T-cell (primary cell): ENCODE data around the gene ROR2. TPM values are rescaled to one million over a fixed set of nuclear protein-coding genes. Genes with fewer than 3 reads are reported as not detected.

Source experiments
- ATAC-seq, 4 experiments: fragments of 200-7000 bp in 3 of 4; fragments of 150-1000 bp in 1 of 4; cut with Tn5 transposase; replicated peaks in 1 of 4; 1 replicate in 3 of 4; 2 replicates in 1 of 4; pipeline ENCODE4 v1.10.0; 2021; ENCODE audit warnings: moderate library complexity in 3 of 4, mild to moderate bottlenecking in 2 of 4, moderate number of reproducible peaks in 1 of 4
- CTCF ChIA-PET, 2 donors: fragments of 300-600 bp; sonication (Branson Sonifier 250); formaldehyde crosslinking; loops; one replicate each; lab custom pipeline; 2022; ENCODE audit warnings: antibody characterized with exemption in 2 of 2; lab: Charles Lee
- POLR2A ChIA-PET, 2 donors: fragments of 300-600 bp; sonication (Branson Sonifier 250); formaldehyde crosslinking; loops; one replicate each; lab custom pipeline; 2022; ENCODE audit warnings: antibody characterized with exemption in 2 of 2; lab: Charles Lee
- DNase-seq, 35 experiments: peaks; one replicate each; pipeline versions ENCODE4 v3.0.0 to v3.0.0-alpha.2; 2013 to 2023
- H3K27ac ChIP-seq: one replicate; pipeline ENCODE4 v1.5.1; 2013; ENCODE audit warnings: low read length
- H3K27me3 ChIP-seq, 2 experiments: replicated peaks in 1 of 2; 1 replicate in 1 of 2; 2 replicates in 1 of 2; pipeline versions ENCODE4 v1.6.1 to v1.7.0; 2013; ENCODE audit warnings: low read length in 1 of 2, mixed read lengths in 1 of 2; ENCODE audit not compliant: control insufficient read depth in 2 of 2, insufficient read depth in 2 of 2; ENCODE audit errors: extremely low read depth in 1 of 2
- H3K36me3 ChIP-seq, 2 donors: 1 replicate in 1 of 2; 2 replicates in 1 of 2; pipeline versions ENCODE4 v1.6.1 to v1.7.0; 2013; ENCODE audit warnings: low read length in 1 of 2; ENCODE audit not compliant: control insufficient read depth in 2 of 2, insufficient read depth in 1 of 2; ENCODE audit errors: extremely low read depth in 1 of 2
- H3K4me1 ChIP-seq, 2 experiments: 1 replicate in 1 of 2; 2 replicates in 1 of 2; pipeline versions ENCODE4 v1.6.1 to v1.7.0; 2013; ENCODE audit warnings: low read length in 2 of 2, mixed read lengths in 1 of 2; ENCODE audit not compliant: insufficient read depth in 2 of 2, control insufficient read depth in 1 of 2; ENCODE audit errors: extremely low read depth in 1 of 2
- H3K4me3 ChIP-seq, 2 donors: 1 replicate in 1 of 2; 2 replicates in 1 of 2; pipeline versions ENCODE4 v1.5.1 to v1.7.0; 2013; ENCODE audit warnings: mild to moderate bottlenecking in 2 of 2, low read length in 1 of 2, moderate library complexity in 1 of 2; ENCODE audit not compliant: control insufficient read depth in 1 of 2; ENCODE audit errors: extremely low read depth in 1 of 2
- H3K9me3 ChIP-seq: 2 replicates; pipeline ENCODE4 v1.7.0; 2013
- H3K27ac Mint-ChIP-seq, 2 donors: one replicate each; pipeline ENCODE4 v1.8.0; 2020 to 2021; ENCODE audit warnings: mild to moderate bottlenecking in 2 of 2, mixed read lengths in 2 of 2
- H3K27me3 Mint-ChIP-seq, 2 donors: one replicate each; pipeline ENCODE4 v1.8.0; 2021 to 2022; ENCODE audit warnings: mixed read lengths in 2 of 2
- H3K36me3 Mint-ChIP-seq: one replicate; pipeline ENCODE4 v1.8.0; 2021; ENCODE audit warnings: mixed read lengths
- H3K4me1 Mint-ChIP-seq, 3 donors: one replicate each; pipeline ENCODE4 v1.8.0; 2020 to 2022; ENCODE audit warnings: mixed read lengths in 3 of 3, mild to moderate bottlenecking in 1 of 3
- H3K4me3 Mint-ChIP-seq, 3 donors: one replicate each; pipeline ENCODE4 v1.8.0; 2020 to 2022; ENCODE audit warnings: mild to moderate bottlenecking in 3 of 3, mixed read lengths in 3 of 3, moderate library complexity in 3 of 3
- H3K9me3 Mint-ChIP-seq, 3 donors: one replicate each; pipeline ENCODE4 v1.8.0; 2020 to 2022; ENCODE audit warnings: mixed read lengths in 3 of 3
- WGBS: methylation state at CpG from one replicate; pipeline ENCODE4 v1.1.5; 2013; ENCODE audit warnings: missing lambda C conversion rate; ENCODE audit not compliant: insufficient coverage; 5-methylcytosine and 5-hydroxymethylcytosine counted together
- total RNA-seq, 35 experiments: library from RNA in 6 of 35; stranded (reverse) in 6 of 35; fragments of 120-200 nt in 1 of 35; gene quantifications; one replicate each; pipeline versions ENCODE4 v1.2.1 to v1.2.4 and lab custom pipeline; 2013 to 2026

ROR2 gene
- total RNA-seq, 5 donors from 2014 or later (not counting 1 experiment from before 2014, with no cell fraction given), result 0.07 to 0.28 (median 0.15) TPM; not detected in 1

DNA sequence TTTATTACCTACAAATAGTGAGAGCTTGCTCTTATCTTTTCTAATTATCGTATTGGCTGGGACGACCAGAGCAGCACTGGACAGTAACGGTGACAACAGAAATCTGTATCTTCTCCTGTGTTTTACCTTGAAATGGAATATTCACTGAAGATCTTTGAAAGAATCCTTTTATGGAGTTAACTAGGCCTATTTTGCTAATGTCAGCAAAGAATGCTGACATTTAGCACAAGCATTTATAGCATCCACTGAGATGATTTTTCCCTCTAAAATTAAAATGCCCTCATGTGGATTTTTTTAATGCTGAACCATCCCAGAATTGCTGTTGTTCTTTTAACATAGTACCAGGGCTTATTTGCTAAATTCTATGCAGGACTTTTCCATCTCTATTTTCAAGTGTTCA lies 59.4 kb downstream of the ROR2 start:
- no peak overlapping the region for H3K4me3 Mint-ChIP-seq
- ChIA-PET CTCF (no interaction called here), POLR2A (no interaction called here)
- WGBS, result 80% methylated on average over 2 of the region's 3 CpGs
- ATAC-seq (no peak), DNase-seq (no peak)
- Histone ChIP-seq H3K4me3 (no peak overlapping the region), H3K27ac (no peak overlapping the region), H3K9me3 (no peaks in the 10 kb centered on the region), H3K27me3 (peaks cover 0 to 29% of the 10 kb centered on the region in 2 experiments), H3K36me3 (no peaks in the 10 kb centered on the region), H3K4me1 (no peaks in the 10 kb centered on the region)
- H3K27me3 Mint-ChIP-seq, result peaks cover 29% of the 10 kb centered on the region in 2 donors
- no peaks in the 10 kb centered on the region for H3K36me3 Mint-ChIP-seq
- no peak overlapping the region for H3K27ac Mint-ChIP-seq
- no peaks in the 10 kb centered on the region for H3K9me3 Mint-ChIP-seq
- H3K4me1 Mint-ChIP-seq, result no peaks in the 10 kb centered on the region

DNA sequence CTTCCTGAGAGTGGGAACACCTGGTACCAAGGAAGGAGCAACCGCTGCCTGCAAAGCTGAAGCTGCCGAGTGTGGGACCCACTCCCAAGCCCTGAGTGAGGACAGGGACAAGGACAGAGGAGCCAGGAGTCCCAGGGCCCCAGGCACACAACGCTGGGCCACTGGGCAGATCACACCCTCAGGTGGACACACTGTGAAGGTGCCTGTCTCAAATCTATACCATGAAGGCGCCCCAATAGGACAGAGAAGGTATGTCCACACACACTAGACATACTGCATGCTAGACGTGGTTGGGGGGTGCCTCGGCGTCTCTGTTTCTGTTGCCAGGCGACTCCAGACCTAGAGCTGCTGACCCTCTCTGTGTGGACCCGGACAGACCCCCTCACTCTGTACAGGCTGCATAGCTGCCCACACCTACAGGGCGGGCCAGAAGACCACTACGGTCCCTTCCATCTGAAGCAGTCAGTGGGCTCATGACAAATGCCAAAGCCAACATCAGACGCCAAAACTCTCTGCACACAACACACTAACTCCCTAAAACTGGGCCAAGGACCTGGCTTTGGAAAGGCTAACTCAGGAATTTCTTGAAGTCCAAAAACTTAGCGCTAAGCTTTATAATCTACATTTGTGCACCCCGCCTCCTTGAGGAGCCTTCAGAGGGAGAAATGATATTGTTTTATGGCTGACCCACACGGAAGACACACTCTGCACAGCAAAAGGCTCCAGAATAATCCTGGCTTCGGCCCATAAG lies 60.7 kb downstream of the ROR2 start:
- no peak for ATAC-seq
- no peaks in the 10 kb centered on the region for H3K9me3 Mint-ChIP-seq
- Histone ChIP-seq H3K4me3 (no peak overlapping the region), H3K27me3 (peaks cover 0 to 29% of the 10 kb centered on the region in 2 experiments), H3K9me3 (no peaks in the 10 kb centered on the region), H3K36me3 (no peaks in the 10 kb centered on the region), H3K4me1 (no peaks in the 10 kb centered on the region), H3K27ac (no peak overlapping the region)
- ChIA-PET CTCF (no interaction called here), POLR2A (no interaction called here)
- peaks cover 24 to 31% of the 10 kb centered on the region in 2 donors for H3K27me3 Mint-ChIP-seq
- H3K27ac Mint-ChIP-seq, result no peak overlapping the region
- H3K4me1 Mint-ChIP-seq, result no peaks in the 10 kb centered on the region
- DNase-seq, result no peak
- H3K36me3 Mint-ChIP-seq, result no peaks in the 10 kb centered on the region
- 76% methylated on average over 15 of the region's 16 CpGs for WGBS
- no peak overlapping the region for H3K4me3 Mint-ChIP-seq

DNA sequence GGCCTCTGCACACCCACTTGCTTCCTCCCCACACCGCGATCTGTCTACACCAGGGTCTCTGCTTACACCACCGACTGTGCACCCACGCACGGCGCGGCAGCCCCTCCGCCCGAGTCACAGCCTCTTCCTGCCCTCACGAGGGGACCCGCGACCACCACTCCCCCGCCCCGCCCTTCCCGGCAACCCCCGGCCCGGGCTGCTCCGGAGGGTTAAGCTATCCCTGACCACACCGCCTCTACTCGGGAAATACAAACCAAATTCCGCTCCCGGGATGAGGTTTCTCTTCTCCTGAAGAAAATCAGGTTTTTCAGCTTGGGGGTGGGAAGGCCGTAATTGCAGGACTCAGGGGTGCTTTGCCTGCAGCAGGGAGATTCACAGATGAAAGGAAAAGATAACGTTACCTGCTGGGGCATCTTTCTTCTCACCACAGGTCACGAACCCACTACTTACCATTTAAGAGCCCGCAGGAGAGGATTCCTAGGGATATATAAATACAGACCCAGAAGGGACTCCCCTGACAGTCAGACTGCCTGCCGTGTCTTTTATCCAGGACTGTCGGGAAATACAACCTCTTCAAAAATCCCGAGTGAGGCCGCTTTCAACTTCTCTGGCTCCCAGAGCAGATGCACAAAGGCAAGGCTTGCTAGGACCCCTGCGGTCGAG lies 63.5 kb downstream of the ROR2 start:
- 39% methylated on average over 21 of the region's 32 CpGs for WGBS
- no peaks in the 10 kb centered on the region for H3K36me3 Mint-ChIP-seq
- H3K27me3 Mint-ChIP-seq, result peaks cover 22 to 30% of the 10 kb centered on the region in 2 donors
- no peak for DNase-seq
- Histone ChIP-seq H3K9me3 (no peaks in the 10 kb centered on the region), H3K27me3 (peaks cover 0 to 22% of the 10 kb centered on the region in 2 experiments), H3K27ac (no peak overlapping the region), H3K4me1 (no peaks in the 10 kb centered on the region), H3K4me3 (no peak overlapping the region), H3K36me3 (no peaks in the 10 kb centered on the region)
- no peak overlapping the region for H3K4me3 Mint-ChIP-seq
- ChIA-PET POLR2A (no interaction called here), CTCF (no interaction called here)
- ATAC-seq, result no peak
- no peaks in the 10 kb centered on the region for H3K4me1 Mint-ChIP-seq
- H3K9me3 Mint-ChIP-seq, result no peaks in the 10 kb centered on the region
- no peak overlapping the region for H3K27ac Mint-ChIP-seq

DNA sequence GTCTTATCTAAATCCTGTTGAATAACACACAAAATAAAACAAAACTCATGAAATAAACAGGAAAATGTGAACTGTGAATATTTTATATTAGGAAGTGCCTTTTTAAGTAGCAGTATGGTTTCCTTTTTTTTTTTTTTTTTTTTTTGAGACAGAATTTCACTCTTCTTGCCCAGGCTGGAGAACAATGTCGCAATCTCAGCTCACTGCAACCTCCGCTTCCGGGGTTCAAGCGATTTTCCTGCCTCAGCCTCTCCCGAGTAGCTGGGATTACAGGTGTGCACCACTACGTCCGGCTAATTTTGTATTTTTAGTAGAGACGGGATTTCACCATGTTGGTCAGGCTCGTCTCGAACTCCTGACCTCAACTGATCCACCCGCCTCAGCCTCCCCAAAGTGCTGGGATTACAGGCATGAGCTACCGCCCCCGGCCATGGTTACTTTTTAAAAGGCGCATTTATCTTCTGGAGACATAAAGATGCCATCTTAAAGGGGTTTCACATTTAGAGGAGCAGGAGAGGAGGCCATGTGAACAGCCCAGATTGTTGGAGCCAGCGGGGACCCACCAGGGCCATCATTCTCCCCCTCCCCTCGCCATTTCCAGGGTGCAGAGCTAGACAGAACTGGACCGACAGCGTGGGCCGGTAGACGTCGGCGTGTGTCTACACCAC lies 64.1 kb downstream of the ROR2 start:
- Mint-ChIP-seq H3K36me3 (no peaks in the 10 kb centered on the region), H3K27ac (no peak overlapping the region), H3K27me3 (peaks cover 23 to 30% of the 10 kb centered on the region in 2 donors), H3K9me3 (no peaks in the 10 kb centered on the region), H3K4me3 (no peak overlapping the region), H3K4me1 (no peaks in the 10 kb centered on the region)
- ChIA-PET CTCF (no interaction called here), POLR2A (interaction anchor here in 1 of 2 donors (0.6 kb wide), 1 partner anchor 44 kb away, joined by 4 read pairs; no protein-coding TSS in a partner anchor)
- no peak overlapping the region for H3K27ac ChIP-seq
- no peaks in the 10 kb centered on the region for H3K36me3 ChIP-seq
- peaks cover 0 to 22% of the 10 kb centered on the region in 2 experiments for H3K27me3 ChIP-seq
- DNase-seq (no peak), ATAC-seq (no peak)
- no peaks in the 10 kb centered on the region for H3K4me1 ChIP-seq
- 55% methylated on average over 11 of the region's 22 CpGs for WGBS
- H3K9me3 ChIP-seq, result no peaks in the 10 kb centered on the region
- H3K4me3 ChIP-seq, result no peak overlapping the region

DNA sequence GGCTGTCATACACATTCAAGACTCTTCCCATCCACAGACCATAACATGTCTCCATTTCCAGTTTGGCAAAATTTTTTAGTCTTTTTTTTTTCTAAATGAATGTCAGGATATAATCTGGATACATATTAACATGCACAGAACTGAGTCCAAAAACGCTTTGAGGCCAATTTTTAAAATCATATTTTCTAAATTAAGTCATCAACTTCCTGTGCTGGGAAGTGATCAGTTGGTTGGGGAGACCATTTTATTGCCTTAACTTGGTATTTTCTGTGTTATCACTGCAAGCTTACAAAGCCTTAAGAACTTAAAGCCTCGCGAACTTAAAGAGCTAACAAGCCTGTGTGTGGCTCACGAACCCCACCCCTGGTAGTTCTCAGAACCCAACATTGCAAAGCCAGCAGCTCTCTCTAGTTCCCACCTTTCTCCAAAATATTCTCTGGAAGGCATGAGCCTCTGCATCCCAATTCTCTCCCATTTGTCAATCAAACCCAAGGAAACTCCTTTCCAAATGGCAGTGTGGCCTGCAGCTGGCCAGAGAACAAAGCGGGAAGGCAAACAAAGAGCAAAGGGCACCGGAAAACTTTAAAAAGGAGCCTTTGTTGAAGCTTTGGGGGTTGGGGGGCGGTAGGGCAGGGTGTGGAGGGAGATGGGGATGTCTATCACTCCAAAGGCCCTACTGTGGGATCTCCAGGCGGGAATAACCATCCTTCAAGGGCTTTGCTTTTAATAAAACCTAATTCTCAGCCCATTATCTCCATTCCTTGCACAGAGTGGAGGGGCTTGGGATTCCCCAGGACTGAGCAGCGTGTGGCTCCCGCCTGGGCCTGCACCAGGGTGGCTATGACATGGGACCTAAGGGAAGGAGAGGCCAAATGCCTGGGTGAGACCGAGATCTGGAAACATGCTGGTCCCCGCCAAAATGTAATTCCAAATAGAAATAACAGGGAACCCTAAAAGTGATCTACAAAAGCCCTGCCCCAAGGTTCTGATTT lies 65.0 kb downstream of the ROR2 start:
- no peak overlapping the region for H3K27ac ChIP-seq
- no peaks in the 10 kb centered on the region for H3K4me1 Mint-ChIP-seq
- peaks cover 0 to 20% of the 10 kb centered on the region in 2 experiments for H3K27me3 ChIP-seq
- H3K4me3 ChIP-seq, result no peak overlapping the region
- H3K9me3 ChIP-seq, result no peaks in the 10 kb centered on the region
- WGBS, result 92% methylated on average over 5 of the region's 12 CpGs
- no peaks in the 10 kb centered on the region for H3K4me1 ChIP-seq
- ChIA-PET POLR2A (no interaction called here), CTCF (interaction anchor here in 1 of 2 donors (0.8 kb wide), 1 partner anchor 69 kb away, joined by 3 read pairs; no protein-coding TSS in a partner anchor)
- no peak for DNase-seq
- H3K9me3 Mint-ChIP-seq, result no peaks in the 10 kb centered on the region
- H3K36me3 Mint-ChIP-seq, result no peaks in the 10 kb centered on the region
- H3K36me3 ChIP-seq, result no peaks in the 10 kb centered on the region
- H3K4me3 Mint-ChIP-seq, result no peak overlapping the region
- no peak overlapping the region for H3K27ac Mint-ChIP-seq
- H3K27me3 Mint-ChIP-seq, result peaks cover 20 to 30% of the 10 kb centered on the region in 2 donors
- no peak for ATAC-seq
